HG02763 (cell line): ENCODE results near the gene CD248.
"Not testable (repeated sequence)": the region's sequence is repeated elsewhere in the genome, so short reads cannot be mapped to it uniquely, and the experiment has no call there.

Source experiments
- ATAC-seq: cut with Tn5 transposase; IDR thresholded peaks from one replicate; pipeline ENCODE4 v1.9.1; 2021; ENCODE audit warnings: mild to moderate bottlenecking, moderate library complexity; ENCODE audit not compliant: unreplicated experiment

CD248 gene

DNA sequence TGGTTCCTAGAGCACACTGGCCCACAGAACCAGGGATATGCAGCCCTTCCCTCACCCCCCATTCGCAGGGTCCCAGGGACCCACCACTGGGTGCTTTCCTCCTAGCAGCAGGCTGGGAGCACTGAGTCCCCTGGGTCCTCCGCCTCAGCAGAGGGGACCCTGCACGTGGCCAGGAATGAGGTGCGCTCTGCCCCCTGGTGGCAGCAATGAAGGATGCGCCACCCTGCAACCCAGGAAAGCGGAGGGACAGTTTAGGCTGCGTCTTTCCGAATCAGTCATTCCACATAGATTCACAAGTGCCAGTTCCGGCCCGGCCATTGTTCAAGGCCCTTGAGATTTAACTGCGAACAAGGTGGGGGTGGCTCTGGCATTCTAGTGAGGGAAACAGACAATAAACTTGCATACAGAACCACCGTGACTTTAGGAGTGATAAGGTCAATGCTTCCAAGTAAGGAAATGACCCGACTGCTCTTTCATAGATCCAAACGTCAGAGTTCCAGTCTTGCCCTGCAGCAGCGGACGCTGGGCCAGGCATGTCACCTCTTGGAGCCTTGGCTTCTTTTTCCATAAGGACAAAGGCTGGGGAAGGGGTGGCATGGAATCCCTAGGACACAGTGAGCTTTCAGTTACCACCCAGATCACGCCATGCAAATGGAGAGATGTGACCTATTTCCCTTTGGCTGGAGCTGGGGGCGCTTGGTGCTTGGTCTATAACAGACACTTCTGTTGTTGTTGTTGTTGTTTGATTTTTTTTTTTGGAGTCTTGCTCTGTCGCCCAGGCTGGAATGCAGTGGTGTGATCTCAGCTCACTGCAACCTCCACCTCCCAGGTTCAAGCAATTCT lies 11.7 kb upstream of the CD248 start:
- no peak for ATAC-seq

DNA sequence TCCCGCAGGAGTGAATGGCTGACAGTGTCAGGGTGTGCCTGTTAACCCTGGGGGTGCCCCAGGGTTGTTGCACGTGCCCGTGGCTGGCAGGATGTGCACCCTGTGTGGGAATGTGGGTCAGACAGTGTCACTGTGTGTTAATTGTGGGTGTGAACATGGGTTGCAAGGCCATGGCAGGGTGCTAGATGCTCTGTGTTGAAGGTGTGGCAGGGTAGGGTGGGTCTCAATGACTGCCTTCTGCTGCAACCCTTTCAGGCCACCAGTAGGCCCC lies 11.1 kb upstream of the CD248 start:
- ATAC-seq, result no peak

DNA sequence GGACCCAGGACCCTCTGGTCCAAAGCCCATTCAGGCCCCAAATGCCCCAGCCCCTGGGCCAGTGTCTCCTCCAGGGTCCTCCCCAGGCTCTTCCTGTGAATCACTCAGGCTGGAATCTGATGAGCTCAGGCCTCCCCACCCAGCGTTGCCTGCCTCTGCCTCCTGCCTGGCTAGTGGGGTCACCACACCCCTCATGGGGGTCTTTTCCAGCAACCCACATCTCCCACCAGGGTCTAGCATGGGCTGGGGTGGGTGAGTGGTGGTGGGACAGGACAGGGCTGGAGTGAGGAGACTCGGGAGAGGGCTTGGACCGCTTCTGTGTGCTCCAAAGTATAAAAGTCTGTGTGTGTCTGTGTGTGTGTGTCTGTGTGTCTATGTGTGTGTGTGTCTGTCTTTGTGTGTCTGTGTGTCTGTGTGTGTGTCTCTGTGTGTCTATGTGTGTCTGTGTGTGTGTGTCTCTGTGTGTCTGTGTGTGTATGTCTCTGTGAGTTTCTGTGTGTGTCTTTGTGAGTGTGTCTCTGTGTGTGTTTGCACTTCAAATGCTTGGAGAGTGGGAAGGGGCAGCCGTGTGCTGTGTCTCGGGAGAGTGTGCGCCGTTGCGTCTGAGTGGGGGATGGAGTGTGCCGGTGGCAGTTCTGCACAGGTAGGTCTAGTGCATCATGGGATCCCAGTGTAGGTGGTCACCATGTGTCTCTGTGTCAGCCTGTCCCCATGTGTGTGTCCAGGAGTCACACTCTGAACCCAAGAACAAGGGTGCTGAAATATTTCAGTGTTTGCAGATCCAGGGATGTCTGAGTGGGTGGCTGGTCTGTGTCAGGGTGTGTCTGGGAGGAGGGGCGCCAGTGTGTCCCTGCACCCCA lies 10.6 kb upstream of the CD248 start:
- ATAC-seq, result no peak

DNA sequence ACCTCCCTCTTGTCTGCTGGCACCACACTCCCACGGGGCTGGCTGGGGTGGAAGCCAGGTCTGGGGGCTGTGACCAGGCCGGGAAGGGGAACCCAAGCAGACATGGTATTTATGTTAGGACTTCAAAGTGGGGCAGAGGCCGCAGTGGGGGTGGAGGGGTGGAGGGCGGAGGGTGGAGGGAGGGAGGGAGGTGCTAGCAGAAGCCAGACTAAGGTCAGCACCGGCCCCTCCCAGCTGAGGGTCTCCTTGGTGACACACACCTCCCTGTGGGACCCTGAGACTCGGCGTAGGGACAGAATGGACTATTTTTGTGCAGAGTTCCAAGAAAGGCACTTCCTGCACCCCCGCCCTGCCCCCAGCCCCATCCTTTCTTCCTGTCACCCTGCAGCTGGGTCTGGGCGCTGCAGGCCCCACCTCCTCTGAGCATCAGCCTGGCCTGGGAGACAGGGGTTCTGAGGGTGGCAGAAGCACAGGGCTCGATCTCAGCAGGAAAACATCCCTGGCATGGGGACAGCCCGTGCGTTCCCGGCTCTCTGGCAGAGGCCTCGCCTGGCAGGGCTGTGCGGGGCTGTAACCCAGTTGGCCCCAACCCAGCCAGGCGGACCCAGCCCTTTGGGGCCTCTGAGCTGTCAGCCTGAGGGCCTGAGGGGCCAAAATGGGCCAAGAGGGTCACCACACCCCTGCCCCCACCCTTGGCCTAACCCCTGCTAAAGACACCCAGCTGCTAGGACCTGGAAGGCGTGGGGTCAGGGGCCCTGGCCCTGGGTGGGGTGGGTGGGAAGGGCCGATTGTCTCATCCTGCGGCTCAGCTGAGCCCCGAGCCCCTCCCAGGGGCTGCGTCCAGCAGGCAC lies 9.6 kb upstream of the CD248 start:
- no peak for ATAC-seq

DNA sequence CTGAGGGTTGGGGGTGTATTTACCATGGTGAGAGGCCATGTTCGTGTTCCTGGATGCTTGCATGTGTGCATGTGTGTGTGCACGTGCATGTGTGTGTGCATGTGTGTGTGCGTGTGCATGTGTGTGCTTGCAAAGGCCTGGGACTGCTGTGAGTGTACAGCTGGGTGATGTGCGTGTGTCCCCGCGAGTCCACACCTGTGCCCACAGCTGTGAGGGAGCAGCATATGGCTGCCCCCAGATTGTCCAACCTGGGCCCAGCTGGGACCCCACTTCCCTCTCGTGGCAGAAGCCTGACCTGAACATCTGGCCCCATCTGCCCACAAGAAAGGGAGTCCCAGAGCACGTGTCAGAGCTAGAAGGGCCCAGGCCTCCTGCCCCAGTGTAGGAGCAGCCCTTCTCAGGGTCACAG lies 8.4 kb upstream of the CD248 start:
- ATAC-seq, result no peak

DNA sequence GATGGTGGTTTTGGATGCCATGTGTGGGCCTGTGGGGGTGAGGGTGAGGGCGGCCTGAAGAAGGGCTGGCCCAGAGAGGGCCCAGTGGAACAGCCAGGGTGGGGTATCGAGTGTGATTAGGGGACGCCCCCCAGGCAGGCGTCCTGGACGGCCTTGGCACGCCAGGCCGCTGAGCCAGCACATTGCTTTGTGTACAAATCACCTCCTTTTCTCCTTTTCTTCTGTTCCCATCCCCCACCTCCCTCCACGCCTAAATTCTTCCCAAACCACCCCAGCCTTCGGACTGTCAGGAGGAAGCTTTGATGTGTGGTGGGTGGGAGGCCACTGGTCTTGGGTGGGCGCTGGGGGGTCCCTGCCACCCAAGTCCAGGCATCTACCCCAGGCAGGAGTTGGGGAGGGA lies 7.8 kb upstream of the CD248 start:
- ATAC-seq, result no peak

DNA sequence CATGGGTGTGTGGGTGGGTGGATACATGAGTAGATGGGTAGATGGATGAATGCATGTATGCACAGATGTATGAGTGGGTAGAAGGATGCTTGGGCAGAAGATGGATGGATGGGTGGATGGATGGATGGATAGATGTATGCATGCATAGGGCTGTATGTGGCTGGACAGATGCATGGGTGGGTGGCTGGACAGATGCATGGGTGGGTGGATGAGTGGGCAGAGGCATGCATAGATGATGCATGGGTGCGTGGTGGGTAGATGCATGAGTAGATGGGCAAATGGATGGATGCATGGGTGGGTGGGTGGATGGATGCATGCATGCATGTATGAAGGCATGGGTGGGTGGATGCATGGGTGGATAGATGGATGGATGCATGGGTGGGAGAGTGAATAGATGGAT lies 6.8 kb upstream of the CD248 start:
- no peak for ATAC-seq

DNA sequence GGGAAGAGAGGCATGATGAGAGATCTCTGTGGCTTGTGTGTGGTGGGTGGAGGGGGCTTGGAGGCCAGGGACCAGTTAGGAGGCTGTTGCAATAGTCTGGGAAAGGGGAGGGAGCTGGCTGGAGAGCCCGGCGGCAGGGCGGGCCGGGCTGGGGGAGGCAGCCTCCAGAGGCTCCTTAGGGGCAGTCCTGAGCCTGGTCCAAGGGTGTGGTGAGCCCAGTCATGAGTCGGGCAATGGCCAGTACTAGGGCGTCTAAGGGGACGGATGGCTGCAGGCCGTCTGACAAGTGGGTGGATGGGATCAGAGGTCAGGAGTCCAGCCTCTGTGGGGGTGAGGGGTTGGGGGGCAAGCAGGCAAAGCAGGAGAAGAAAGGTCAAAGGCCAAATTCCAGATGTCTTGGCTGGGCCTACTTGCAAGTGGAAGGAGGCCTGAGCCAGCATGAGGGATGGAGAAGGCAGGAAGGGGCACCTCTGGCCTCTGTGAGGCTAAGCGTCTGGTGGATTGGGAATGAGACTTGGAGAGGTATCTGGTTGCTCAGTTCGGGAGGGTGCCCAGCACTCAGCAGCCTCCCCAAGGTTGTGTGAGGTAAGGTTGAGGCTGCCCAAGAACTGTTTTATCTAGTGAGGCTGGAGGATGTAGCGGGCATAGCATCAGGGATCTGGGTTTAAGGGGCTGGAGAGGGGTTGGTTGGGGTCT lies 6.0 kb upstream of the CD248 start:
- ATAC-seq, result no peak

DNA sequence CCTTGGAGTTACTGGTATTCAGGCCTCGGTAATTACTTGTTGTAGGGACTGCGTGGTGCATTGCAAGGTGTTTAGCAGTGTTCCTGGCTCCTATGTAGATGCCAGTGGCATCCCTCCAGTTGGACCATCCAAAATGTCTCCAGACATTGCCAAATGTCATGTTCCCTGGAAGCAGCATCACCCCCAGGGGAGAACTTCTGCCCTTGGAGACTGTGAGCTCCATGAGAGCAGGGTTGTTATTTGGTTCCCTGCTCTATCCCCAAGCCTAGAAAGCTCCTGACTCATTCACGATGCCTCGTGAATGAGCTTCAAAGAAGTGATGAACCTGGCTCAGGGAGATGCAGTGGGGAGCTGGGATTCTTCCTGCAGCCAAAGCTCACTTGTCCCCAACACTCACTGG lies 4.8 kb upstream of the CD248 start:
- ATAC-seq, result no peak

DNA sequence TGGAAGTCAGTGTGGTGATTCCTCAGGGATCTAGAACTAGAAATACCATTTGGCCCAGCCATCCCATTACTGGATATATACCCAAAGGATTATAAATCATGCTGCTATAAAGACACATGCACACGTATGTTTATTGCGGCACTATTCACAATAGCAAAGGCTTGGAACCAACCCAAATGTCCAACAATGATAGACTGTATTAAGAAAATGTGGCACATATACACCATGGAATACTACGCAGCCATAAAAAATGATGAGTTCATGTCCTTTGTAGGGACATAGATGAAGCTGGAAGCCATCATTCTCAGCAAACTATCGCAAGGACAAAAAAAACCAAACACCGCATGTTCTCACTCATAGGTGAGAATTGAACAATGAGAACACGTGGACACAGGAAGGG lies 3.9 kb upstream of the CD248 start:
- not testable (repeated sequence) for ATAC-seq

DNA sequence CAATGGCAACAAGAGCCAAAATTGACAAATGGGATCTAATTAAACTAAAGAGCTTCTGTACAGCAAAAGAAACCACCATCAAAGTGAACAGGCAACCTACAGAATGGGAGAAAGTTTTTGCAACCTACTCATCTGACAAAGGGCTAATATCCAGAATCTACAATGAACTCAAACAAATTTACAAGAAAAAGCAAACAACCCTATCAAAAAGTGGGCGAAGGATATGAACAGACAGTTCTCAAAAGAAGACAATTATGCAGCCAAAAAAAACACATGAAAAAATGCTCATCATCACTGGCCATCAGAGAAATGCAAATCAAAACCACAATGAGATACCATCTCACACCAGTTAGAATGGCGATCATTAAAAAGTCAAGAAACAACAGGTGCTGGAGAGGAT lies 3.4 kb upstream of the CD248 start:
- ATAC-seq, result not testable (repeated sequence)

DNA sequence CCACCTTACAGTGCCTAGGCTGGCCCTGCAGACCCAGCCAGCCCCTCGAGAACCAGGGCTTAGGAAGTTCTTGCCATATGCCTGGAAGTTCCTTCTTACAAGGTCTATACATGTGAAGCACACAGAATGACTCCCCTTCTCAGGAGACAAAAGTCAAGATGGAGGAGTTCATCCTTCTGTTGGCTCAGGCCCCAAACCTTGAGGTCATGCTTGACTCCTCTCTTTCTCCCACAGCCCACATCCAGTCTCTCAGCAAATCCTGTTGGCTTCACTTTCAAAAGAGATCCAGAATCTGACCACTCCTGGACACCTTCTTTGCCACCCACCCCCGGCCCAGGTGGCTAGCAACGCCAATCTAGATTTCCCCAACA lies 1.7 kb upstream of the CD248 start:
- no peak for ATAC-seq

DNA sequence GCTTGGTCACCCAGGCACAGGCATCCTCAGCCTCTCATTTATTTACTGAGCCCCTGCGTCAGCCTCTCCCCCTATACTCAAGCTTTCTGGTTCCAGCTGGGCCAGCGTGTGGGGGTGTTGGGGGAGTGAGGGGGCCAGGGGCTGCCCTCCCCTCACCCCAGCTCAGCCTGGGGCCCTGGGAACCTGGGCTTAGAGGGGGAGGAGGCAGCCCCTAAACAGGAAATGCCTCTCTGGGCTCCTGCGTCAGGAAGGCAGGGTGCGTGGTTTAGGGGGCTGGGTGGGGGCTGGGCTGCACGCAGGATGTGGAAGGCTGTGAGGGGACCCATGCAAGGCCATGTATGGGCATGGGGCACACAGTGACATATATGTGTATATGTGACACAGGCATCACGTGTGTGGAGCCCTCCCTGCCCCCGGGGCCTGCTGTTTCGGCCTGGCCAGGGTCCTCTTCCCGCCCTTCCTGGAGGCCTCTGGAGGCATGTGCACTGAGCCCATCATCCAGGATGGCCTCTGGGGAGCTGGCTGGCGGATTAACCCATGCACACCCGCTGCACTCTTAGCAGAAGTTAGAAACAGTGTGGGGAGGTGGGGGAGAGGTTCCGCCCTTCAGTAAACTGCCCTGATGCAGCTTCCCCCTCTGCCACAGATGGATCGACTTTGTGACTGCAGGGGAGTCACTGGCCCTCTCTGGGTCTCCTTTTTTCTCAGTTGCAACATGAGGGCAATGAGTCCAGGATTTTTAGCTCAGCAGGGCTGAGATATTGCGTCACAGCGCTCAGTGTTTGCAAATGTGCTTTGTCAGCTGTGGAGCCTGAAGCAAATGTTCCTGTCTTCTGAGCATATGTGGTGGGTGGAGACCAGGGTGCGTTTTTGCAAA lies 1.1 kb upstream of the CD248 start:
- ATAC-seq, result no peak

DNA sequence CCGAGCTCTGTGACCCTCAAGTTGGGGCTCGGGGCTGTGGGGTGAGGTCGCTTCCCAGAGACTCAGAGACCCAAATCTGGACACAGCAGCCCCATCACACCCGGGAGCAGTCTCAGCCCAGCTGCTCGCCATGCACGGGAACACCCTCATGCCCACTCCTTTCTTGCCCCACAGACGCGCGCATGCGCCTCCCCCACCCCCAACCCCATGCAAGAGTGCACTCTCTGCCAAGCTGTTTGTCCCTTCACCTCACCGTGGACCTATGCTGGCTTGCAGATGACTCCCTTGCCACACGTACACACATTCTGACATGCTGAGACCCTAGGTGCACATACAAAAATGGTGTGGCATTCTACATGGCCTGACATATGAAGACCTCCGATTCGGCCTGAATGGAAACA lies 478 bp upstream of the CD248 start:
- no peak for ATAC-seq

DNA sequence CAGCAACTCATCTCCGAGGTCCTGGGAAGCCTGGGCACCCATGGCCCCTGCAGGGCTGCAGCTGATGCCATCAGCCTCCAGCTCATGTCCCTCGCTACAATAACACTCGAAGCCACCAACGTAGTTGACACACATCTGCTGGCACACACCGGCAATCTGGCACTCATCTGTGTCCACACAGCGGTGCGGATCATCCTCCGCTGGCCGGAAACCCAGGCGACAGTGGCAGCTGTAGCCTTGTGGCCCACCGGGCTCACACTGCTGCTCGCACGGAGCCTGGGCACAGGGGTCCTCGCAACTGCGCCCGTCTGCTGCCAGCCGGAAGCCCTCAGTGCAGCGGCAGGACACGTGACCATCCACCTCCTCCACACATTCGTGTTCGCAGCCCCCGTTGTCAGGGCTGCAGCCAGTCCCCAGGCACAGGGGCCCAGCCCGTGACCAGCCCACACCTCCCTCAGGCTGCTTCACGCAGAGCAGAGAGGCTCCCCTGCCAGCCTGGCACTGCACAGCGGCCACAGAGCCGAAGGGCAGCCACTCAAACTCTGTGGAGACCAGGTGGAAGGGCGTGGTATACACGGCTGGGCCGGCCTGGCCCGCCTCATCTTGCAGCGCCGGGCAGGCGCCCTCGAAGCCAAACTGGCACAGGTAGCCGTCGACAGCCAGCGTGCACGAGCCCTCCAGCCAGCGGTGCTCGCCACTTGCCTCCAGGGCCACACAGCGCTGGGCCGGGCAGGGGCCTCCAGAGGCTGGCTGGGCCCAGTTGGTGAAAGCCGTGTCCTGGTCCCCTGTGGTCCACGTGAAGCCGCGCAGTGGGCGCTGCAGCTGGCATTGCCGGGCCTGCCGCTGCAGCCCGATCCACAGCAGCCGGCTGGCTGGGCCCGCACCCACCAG lies 678 bp downstream of the CD248 start:
- no peak for ATAC-seq

DNA sequence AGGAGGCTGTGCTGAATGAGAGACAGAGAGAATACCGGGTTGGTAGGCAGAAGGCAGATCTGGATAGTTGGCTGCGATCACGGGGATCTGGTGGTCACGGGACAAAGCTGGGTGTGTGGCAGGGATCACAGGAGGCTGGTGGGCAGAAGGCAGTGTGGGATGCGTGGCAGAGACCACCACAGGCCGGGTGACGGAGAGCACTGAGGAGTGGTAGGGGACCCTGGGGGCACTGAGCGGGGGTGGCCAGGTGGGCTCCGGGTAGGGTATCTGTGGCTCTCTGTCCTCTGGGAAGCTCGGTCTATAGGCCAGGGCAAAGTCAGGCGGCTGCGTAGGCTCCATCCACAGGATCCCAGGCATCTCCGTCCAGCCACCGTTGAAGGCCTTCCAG lies 1.4 kb downstream of the CD248 start:
- ATAC-seq, result no peak

DNA sequence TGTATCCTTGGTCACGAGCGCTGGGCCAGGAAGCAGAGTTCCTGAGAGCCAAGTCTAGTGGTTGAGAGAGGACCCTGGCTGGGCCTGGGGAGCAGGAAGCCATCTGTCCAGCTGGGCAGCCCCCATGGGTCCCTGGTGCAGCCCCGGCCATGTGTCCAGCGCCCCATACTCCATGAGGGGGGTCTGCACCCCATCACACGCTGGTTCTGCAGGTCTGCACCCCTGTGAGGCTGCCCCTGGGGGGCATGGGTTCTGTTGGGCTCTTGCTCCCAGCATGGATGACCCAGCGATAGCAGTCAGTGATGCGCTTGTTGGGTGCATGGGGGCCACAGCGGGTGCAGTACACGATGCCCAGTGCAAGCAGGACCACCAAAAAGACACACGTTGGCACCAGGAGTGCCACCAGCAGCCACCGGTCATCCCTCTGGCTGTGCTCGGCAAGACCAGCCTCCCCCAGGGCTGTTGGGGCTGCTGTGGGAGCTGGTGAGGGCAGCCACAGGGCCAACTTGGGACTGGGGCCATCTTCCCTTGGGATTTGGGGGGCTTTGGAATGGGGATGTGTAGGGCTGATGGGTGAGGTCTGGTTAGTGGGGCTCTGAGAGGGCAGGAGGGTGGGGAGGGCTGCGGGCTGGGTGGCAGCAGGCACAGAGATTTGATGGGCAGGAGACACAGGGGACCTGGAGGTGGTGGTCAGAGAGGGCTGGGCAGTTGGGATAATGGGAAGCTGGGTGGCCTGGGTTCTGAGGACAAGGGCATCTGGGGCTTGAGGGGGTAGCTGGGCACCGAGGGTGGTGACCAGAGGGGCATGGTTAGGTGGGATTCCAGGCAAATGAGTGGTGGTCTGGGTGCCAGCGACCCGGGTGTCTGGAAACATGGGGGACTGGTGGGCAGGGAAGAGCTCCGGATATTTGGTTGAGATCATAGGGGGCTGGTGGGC lies 2.0 kb downstream of the CD248 start:
- no peak for ATAC-seq

DNA sequence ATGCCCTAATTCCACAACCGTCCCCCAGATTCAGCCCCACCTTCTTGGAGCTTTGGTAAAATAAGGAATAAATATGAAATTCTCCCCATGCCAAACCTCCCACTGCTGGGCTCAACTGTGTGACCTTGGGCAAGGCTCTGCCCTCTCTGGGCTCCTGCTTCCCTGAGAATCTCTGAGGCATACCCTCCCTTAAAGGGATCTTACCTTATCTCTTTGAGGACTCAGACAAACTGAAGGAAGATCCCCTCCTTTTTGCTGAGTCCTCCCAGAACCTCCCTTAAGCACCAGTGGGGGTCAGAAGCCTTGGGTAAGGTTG lies 2.7 kb downstream of the CD248 start:
- no peak for ATAC-seq
